GM19023 (cell line): ENCODE data around the gene ATXN2.

Source experiments
- ATAC-seq: cut with Tn5 transposase; IDR thresholded peaks from one replicate; pipeline ENCODE4 v1.9.1; 2021; ENCODE audit warnings: mild to moderate bottlenecking, moderate library complexity; ENCODE audit not compliant: unreplicated experiment

The ATXN2 gene

GRCh38 chr12:111454311-111454710 lies 144.8 kb downstream of the ATXN2 start:
- no peak for ATAC-seq

- ATAC-seq = no peak
These were observed 145.8 kb downstream of the ATXN2 start for GRCh38 chr12:111453071-111453989.

GRCh38 chr12:111451649-111452129 lies 147.4 kb downstream of the ATXN2 start:
- no peak for ATAC-seq

GRCh38 chr12:111451232-111451631 lies 147.9 kb downstream of the ATXN2 start:
- ATAC-seq = no peak

DNA sequence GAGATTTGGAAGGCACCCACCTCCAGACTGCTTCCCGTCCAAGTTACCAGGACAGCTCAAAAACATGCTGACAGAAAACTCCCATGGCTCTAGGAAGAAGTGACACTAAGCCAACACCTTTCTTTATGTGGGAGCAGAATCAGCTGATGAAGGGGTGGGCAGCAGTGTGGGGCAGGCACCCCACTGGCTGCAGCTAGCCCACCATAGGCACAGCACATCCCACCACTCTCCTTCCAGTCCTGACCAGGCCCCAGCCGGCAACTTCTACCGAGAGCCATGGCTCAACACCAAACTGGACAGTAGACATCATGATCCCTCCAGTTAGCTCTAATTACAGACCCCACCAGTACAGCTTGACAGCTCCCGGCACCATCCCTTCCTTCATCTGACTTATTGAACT lies 148.4 kb downstream of the ATXN2 start:
- no peak for ATAC-seq

GRCh38 chr12:111448846-111449790 lies 150.0 kb downstream of the ATXN2 start:
- ATAC-seq = no peak

GRCh38 chr12:111448266-111448830 lies 150.8 kb downstream of the ATXN2 start:
- no peak for ATAC-seq

GRCh38 chr12:111447571-111448265 lies 151.4 kb downstream of the ATXN2 start:
- ATAC-seq = no peak

- no peak for ATAC-seq
These were observed 152.2 kb downstream of the ATXN2 start for GRCh38 chr12:111446631-111447570.

- no peak for ATAC-seq
These were observed 153.2 kb downstream of the ATXN2 start for GRCh38 chr12:111445726-111446581.

GRCh38 chr12:111444925-111445725 lies 154.0 kb downstream of the ATXN2 start:
- ATAC-seq = peak; percentile 89

- peak; percentile 40 for ATAC-seq
These were observed 154.7 kb downstream of the ATXN2 start for GRCh38 chr12:111444314-111444924.

GRCh38 chr12:111443586-111443985 lies 155.5 kb downstream of the ATXN2 start:
- no peak for ATAC-seq

- ATAC-seq = no peak
These were observed 156.0 kb downstream of the ATXN2 start for GRCh38 chr12:111443086-111443485.

DNA sequence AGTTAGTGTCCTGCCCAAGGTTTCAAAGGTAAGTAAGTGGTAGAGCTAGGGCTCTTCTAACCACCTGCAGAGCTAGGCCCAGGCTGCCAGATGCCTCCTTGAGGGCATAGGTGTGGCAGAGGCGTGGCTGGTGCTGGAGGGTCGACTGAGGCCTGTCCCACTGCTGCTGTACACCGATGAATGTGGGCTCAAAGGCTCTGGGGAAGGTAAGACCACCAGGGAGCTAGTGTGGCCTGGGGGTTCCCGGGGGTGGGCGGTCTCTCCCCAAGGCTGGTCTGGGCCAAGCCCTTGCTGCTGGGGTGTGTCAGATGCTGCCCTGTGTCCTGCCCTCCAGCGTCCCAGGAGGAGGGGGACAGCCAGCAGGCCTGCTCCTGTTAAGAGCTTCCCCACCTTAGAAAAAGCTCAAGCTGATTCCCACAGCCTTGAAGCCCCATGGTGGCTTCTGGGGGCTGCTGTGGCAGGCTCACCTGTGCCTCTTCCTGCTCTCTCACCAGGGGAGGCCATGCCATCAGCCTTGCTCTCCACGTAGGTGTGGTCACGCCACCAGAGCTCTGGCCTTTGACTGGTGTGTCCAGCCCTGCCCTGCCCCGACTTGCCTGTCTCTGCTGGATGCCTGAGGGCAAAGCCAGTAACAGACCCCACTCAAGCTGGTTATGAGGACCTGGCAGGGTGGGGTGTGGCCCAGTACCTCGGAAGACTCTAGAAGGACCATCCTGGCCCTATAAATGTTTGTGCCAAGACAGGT lies 156.6 kb downstream of the ATXN2 start:
- no peak for ATAC-seq

DNA sequence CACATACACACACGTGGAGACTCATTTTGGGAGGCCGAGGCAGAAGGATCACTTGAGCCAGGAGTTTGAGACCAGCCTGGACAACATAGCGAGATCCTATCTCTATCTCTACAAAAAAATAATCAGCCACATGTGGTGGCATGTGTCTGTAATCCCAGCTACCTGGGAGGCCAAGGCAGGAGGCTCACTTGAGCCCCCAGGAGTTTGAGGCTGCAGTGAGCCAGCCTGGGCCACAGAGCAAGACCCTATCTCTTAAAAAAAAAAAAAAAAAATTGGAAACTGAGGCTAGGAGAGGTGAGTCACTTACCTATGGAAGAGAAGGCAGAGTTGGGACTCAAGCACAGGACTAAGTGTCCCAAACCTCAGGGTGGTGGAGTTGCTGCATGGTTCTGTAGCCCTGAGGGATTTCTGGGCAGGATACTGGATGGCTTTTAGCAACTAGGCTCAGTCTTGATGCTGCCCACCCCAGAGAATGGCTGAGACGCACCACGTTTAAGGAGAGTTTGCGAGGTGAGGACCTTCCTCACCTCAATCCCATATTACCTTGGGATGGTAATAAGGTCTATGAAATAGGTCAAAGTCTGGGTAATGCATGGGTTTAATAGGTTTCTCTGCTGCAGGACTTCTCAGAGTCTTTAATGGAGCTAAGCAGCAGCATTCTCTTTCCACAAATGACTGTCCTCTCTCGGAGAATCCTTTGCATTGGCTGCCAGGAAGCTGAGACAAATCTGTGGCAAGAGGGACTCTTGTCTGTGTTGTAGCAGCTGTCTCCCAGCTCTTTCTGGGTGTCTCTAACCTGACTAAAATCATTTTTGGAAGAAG lies 157.8 kb downstream of the ATXN2 start:
- ATAC-seq = no peak
